ENCODE results near the gene GPATCH1. TPM values are rescaled to one million over a fixed set of nuclear protein-coding genes. Genes with fewer than 3 reads are reported as not detected.

The GPATCH1 gene
- 5.3 and 8.1 TPM in 2 replicates for total RNA-seq

GRCh38 chr19:33080761-33081681, at the start of gene GPATCH1:
Gene GPATCH1 (plus strand): TSS chr19:33081181. CDS start chr19:33081194, 13 bp downstream.

GRCh38 chr19:33064792-33065550, 16.0 kb upstream of the GPATCH1 start, which contains the start of gene RHPN2:
Gene RHPN2 (minus strand): TSS chr19:33064888. CDS start chr19:33064852, 36 bp downstream.

GRCh38 chr19:33132021-33132420, 51.0 kb downstream of the GPATCH1 start, which contains the start of gene WDR88:
Gene WDR88 (plus strand): TSS chr19:33132114. CDS start chr19:33132170, 56 bp downstream.

Other genes starting within 250 kb of the GPATCH1 start
- 0.48 TPM in 1 of 2 replicates, not detected in the other for gene SLC7A9, start 211.4 kb upstream of the GPATCH1 start, total RNA-seq
- gene CEP89, start 109.2 kb upstream of the GPATCH1 start, total RNA-seq: 4.7 and 7.5 TPM in 2 replicates
- gene FAAP24, start 108.9 kb upstream of the GPATCH1 start, total RNA-seq: 0.96 and 3.2 TPM in 2 replicates
- 17.7 and 25.1 TPM in 2 replicates for gene RHPN2, start 16.3 kb upstream of the GPATCH1 start, total RNA-seq
- not detected in 2 replicates for gene WDR88, start 50.9 kb downstream of the GPATCH1 start, total RNA-seq
- gene LRP3, start 113.1 kb downstream of the GPATCH1 start, total RNA-seq: 17.3 and 27.0 TPM in 2 replicates
- not detected in 2 replicates for gene SLC7A10, start 144.7 kb downstream of the GPATCH1 start, total RNA-seq
- 16.1 and 23.2 TPM in 2 replicates for gene CEBPA, start 221.4 kb downstream of the GPATCH1 start, total RNA-seq

Measured in tracheal epithelial cell (primary cell).